NCI-H748 (cell line): ENCODE results near the gene PRXL2C.
"Not testable (repeated sequence)": the region's sequence is repeated elsewhere in the genome, so short reads cannot be mapped to it uniquely, and the experiment has no call there.

ENCODE experiments used
- DNase-seq: peaks from one replicate; lab custom pipeline; 2025; ENCODE audit not compliant: unreplicated experiment; lab: John Stamatoyannopoulos, UW

Gene PRXL2C, protein sequence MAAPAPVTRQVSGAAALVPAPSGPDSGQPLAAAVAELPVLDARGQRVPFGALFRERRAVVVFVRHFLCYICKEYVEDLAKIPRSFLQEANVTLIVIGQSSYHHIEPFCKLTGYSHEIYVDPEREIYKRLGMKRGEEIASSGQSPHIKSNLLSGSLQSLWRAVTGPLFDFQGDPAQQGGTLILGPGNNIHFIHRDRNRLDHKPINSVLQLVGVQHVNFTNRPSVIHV

DNA sequence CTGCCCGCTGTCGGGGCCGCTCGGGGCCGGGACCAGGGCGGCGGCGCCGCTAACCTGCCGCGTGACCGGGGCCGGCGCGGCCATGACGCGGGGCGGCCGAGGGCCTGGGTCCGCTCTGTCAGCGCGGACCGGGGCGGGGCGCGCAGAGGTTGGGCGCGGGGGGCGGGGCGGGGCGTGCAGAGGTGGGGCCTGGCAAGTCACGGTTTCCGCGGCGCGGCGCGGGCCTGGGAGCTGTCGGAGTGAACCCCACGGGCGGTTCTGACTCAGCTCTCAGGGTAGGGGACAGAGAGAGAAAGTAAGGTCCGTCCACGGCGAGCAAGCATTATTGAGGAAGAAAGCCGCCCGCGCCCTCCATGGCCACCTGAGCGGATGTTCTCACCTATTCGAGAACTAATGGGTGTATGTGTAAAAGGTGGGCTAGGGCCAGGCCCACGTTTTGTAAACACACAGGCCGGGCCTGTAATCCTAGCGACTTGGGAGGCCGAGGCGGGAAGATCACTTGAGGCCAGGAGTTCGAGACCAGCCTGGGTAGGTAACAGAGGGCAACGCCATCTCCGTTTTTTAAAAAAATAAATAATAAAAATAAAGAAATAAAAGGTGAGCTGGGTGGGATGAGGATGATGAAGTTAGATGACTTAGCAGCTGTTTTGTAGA is at the start of gene PRXL2C:
Gene PRXL2C, minus strand, starts transcription at position 120 of the 654 bp plus-strand sequence. Its CDS starts 36 bp downstream, at position 84.
- DNase-seq, result peak; percentile 85

DNA sequence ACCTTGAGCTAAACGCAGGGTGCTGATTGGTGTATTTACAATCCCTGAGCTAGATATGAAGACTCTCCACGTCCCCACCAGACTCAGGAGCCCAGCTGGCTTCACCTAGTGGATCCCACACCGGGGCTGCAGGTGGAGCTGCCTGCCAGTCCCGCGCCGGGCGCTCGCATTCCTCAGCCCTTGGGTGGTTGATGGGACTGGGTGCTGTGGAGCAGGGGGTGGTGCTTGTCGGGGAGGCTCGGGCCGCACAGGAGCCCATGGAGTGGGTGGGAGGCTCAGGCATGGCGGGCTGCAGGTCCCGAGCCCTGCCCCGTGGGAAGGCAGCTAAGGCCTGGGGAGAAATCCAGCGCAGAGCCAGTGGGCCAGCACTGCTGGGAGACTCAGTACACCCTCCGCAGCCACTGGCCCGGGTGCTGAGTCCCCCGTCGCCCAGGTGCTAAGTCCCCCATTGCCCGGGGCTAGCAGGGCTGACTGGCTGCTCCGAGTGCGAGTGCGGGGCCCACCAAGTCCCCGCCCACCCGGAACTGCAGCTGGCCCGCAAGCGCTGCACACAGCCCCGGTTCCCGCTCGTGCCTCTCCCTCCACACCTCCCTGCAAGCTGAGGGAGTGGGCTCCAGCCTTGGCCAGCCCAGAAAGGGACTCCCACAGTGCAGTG is 45.7 kb upstream of the PRXL2C start:
- not testable (repeated sequence) for DNase-seq

DNA sequence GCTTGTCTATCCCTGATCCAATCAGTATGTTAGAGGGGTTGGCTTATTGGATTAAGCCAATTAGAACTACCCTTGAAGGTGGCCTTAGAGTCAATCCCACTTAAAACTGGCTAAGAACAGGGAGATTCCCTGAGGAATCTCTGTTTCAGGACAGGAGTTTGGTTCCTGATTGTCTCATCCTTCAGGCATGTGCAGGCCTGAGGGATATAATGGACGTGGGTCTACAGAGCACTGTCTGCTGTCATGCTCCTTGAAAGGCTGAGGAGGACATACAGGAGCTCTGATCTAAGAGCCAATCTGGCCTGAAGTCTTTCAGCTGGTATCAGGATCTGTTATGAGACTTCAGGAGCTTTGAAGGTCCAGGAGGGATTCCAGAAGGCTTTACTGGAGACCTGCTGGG is 36.2 kb upstream of the PRXL2C start:
- DNase-seq, result no peak

DNA sequence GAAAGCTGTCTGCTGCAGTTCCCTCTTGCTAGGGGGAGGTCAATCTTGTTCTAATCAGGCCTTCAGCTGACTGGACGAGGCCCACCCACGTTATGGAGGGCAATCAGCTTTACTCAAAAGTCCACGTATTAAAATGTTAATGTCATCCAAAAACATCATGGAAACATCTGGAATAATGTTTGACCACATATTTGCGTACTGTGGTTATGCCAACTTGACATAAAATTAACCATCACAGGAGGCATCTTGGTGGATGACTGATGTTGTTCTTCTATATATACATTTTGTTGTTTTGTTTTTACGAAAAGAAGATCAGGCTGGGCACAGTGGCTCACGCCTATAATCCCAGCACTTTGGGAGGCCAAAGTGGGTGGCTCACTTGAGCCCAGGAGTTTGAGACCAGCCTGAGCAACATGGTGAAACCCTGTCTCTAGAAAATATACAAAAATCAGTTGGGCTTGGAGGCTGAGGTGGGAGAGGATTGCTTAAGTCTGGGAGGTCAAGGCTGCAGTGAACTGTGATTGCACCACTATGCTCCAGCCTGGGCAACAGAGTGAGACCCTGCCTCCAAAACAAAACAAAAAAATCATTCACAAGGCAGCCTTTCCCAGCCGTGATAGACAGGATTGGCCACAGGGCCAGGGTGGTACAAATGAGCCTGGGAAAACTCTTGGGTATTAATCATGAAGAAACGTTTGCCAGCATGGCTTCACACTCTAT is 33.8 kb upstream of the PRXL2C start:
- DNase-seq, result no peak

DNA sequence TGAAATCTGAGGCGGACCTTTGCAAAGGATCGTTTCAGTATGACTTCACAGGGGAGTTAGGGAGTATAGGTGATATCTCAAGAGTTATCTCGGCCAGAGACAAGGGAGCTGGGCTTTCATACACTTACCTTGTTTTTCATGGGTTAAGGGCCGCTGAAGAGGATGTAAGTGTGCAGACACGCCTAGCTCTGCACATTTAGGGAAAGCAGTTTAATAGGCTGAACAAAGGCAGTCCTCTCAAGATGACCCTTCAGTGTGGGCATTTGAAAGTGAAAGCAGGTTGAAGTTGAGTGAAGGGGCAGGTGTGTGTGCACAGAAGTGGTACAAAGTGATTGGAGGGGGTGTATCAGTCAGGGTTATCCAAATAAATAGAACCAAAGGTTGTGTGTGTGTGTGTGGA is 33.1 kb upstream of the PRXL2C start:
- DNase-seq, result peak; percentile 59

DNA sequence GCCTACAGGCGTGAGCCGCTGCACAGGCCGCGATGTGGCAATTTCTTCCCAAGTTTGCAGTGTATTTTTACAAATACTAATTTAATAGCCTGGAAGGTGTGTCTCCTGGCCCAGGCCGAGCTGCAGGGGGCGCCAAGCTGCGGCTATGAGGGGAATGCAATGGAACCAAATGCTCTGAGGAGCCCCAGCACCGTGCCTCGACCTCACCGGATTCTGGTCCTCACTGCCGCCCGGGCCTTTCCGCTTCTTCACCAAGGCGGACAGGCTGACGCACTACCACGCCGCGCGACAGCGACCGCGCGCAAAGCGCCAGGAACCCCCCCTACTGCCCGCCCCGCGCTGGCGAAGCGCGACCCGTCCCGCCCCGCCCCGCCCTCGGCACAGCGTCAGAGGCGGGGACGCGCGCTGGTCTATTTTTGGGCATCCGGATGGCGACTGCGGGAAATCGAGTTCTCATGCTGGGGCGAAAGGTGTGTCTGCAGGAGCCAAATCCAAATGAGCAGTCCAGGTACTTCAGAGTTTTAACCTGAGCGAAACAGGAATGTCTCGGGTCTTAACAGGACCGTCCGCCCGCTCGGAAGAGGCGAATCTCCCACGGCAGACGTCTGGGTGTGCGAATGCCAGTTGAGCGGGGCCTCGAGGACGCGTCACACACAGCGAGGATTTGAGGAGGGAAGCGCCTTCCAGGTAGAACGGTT is 31.7 kb upstream of the PRXL2C start:
- peak; percentile 68 for DNase-seq

DNA sequence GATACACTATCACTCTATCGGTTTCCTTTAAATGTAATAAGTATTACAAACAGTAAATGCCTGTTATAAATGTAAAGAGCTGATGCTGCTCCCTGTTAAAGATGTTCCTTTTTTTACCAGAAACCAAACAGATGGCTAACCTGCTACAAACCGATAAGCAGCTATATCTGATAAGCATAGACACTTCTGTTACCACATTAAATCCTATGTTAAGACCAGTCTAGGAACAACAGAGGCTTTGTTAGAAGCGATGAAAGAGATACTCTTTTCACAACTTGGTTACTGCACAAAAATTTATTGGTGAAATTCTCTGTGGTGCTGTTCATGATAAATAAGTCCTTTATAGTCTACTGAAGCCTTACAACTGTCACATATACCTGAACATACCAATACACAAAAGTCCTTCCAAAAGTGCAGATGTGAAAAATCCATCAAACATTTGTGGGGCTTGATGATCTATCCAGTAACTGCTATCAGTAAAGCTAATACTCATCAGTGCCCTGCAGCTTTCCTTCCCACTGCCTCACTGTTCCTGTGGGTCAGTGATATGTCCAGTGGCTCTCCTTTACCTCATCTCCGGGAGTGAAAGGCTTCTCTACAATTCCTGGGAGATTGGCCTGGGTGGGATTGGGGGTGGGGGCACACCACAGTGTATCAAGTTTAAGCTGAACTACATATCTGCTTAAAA is 25.8 kb upstream of the PRXL2C start:
- no peak for DNase-seq

DNA sequence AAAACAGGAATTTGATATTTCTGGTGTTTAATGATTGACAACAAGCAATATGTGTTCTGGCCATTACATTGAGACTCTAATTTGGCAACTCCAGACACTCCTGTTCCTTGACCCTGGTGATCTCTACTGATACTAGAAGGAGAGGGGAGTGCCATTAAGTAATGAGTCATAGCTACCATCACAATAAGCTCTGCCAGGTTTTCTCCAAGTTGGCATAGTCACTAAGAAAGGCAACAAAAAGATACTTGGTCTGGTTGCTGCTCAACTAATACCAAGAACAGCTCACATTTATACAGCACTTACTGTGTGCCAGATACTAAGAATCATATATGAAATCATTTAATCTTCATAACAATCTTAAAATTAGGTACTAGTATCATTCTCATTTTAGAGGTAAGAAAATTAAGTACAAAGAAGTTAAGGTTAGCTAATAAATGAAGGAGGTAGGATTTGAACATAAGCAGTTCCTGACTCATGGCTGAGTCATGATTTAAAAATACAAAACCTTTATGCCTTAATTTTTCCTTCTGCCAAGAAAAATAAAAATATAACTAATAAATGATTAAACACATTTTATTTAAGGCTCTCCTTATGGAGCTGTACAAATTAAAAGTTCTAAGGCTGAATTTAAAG is 19.9 kb upstream of the PRXL2C start:
- no peak for DNase-seq

DNA sequence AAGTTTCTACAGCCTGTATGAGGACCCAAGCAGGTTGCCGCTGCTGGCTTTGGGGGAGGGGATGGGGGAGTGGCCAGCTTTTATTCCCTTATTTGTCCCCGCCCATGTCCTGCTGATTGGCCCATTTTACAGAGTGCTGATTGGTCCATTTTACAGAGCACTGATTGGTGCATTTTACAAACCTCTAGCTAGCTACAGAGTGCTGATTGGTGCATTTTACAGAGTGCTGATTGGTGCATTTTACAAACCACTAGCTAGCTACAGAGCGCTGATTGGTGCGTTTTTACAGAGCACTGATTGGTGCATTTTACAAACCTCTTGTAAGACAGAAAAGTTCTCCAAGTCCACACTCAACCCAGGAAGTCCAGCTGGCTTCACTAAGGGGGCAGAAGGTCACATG is 18.7 kb upstream of the PRXL2C start:
- not testable (repeated sequence) for DNase-seq

DNA sequence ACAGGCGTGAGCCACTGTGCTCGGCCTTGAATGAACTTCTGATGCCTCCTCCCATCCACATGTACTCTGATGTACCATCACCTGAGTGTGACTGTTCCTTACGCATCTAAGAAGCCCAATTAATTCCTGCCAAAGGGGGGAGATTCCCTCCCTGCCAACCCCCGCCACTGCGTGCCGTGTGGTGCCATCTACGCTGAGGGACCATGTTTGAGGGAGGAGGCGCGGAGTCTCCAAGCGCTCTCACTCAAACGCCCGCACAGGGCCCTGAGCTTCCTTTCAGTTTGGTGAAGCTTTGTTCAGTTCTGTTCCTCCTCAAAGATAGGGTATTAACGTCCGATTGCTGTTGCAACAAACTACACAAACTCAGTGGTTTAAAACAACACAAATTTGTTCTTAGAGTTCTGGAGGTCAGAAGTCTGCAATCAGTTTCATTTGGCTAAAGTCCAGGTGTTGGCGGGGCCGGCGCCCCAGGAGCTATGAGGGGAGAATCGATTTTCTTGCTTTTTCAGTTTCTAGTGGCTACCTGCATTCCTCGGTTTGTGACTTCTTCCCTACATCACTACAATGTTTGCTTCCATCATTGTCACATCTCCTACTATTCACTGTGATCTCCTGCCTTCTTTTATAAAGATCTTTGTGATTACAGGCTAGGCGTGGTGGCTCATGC is 13.9 kb upstream of the PRXL2C start:
- DNase-seq, result no peak

DNA sequence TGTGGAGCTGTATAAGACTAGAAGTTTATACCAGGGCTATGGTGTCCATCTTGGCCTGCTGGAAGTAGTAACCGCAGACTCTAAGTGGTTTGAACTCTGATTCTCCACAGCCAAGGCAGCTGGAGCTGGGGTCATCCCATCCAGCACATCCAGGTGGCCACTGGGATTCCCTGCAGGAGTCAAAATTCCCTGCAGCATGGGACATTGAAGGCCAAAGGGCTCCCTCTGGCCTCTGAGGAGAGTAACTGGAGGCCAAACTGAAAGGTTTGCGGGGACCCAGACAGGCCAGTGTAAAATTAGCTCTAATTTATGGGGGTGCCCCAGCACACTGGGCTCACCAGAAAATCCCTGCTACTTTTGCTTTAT is 12.2 kb upstream of the PRXL2C start:
- no peak for DNase-seq

DNA sequence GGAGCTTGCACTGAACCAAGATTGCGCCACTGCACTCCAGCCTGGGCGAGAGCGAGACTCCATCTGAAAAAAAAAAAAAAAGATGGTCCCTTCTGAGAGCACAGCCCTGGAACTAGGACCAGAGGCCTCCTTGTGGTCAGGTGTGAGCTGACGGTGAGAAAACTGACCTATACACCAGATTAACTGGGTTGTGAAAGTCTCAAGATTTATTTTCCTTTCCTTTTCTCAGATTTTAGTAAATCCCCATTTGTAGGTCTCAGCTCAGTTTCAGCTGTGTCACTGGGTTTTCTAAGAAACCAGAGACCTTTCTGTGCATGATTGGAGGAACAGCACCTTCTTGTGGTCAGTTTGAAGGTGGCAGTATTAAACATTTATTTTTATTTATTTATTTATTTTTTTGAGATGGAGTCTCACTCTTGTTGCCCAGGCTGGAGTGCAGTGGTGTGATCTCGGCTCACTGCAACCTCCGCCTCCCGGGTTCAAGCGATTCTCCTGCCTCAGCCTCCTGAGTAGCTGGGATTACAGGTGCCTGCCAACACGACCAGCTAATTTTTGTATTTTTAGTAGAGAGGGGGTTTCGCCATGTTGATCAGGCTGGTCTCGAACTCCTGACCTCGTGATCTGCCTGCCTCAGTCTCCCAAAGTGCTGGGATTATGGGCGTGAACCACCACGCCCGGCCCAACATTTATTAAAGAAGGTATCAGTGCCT is 11.7 kb upstream of the PRXL2C start:
- peak; percentile 73 for DNase-seq

DNA sequence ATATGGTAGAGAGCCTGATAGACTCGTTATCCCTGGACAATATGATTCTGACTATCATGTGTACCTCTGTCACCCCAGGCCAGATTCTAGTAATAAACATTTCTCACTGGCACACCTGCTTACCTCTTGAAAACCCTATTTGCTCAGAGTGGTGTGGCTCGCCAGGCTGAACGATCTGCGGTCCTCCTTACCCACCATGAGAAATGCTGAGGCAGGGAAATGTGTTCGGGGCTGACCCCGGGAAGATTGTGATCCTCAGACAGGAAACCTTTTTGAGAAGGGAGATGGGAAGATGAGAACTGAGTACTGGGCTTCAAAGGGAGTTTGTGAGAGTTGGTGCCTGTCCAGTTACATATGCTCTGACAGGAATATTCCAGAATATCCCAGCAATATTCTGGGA is 10.7 kb upstream of the PRXL2C start:
- peak; percentile 14 for DNase-seq

DNA sequence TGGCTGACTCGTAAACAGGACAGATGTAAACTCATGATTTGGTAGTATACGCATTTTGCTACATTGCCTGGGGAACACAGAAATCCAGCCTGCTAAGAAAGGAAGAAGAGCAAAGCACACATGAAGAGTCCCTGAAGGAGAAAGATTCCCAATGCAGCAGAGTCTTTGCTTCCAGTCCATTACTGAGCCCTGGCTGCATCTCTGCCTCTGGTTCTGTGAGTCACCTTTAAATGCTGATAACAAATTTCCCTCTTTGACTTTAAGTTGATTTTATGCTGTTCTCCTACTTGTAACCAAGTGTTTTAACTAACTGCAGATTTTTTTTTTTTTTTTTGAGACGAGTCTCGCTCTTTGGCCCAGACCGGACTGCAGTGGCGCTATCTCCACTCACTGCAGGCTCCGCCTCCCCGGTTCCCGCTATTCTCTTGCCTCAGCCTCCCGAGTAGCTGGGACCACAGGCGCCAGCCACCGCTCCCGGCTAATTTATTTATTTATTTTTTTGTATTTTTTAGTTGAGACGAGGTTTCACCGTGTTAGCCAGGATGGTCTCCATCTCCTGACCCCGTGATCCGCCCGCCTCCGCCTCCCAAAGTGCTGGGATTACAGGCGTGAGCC is 8.5 kb upstream of the PRXL2C start:
- DNase-seq, result no peak

DNA sequence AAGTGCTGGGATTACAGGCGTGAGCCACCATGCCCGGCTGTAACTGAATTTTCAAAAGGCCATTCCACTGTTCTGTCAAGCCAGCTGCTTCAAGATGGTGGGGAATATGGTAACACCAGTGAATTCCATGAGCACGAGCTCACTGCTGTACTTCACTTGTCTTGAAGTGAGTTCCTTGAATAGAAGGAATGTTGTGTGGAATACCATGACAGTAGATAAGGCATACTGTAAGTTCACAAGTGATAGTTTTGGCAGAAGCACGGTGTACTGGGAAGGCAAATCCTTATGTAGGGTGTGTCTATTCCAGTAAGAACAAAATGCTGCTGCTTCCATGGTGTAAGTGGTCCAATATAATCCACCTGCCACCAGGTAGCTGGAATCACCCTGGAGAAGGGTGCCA is 6.6 kb upstream of the PRXL2C start:
- DNase-seq, result no peak

DNA sequence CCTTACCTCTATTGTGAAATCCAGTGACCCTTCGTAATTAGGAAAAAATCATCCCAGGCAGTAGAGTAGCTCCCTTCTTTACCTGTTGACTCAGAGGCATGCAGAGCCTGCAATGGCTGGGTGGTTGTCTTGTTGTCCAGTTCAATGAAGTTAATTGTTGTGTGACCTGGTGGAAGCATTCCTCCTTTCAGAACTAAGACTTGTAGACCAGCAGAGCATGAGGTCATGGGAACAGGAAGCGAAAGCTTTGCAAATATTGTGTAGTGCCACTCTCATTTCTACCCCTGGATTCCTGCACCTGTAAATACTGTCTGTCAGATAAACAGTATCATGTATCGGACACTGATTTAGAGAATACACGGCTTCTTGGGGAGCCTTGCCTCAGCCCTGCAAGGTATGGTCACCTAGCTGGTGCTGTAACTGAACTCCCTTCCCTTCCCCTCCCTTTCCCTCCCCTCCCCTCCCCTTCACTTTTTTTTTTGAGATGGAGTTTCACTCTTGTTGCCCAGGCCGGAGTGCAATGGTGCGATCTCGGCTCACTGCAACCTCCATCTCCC is 5.7 kb upstream of the PRXL2C start:
- no peak for DNase-seq

DNA sequence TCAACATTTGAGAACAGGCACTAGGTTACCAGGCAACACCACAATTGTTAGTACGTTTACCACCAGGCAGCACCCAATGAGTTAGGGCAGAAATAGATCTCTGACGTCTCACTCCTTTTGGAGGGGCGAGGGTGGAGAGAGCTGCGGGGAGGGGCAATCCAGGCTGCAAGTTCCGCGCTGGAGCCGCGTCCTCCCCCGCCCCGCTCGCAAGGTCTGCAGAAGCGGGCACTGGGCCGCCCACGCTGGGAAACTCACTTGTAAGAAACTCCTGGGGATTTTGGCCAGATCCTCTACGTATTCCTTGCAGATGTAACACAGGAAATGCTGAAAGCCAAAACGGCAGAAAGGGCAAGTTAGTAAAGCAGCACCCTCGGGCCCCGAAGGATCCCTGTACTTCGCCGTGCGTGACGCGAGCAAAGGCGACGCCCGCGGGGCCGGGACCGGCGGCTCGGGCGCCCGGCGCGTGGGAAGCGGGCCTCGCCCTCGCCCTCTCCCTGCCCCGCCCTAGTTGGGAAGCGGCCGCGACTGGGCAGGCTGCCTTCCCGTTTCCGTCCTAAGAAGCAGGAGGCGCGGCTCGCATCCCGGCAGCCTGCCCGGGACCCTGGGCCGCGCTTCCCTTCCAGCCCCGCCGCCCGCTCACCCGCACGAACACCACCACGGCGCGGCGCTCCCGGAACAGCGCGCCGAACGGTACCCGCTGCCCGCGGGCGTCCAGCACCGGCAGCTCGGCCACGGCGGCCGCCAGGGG is 493 bp downstream of the PRXL2C start:
- peak; percentile 94 for DNase-seq

DNA sequence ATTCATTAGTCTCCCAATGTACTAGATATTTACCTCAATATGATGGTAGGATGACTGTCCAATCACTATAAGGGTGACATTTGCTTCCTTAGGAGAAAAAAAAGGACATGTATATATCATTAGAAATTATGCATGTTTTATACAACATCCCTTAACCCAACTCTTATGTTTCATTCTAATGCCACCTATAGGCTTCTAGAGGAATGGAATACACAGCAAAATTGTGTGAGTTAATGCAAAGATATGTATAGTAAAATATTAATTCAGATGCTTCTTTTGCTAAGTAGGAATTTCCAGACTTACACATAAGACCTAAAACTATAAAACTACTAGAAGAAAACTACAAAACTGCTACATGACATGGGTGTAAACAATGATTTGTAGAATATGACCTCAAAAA is 3.5 kb downstream of the PRXL2C start:
- DNase-seq, result peak; percentile 48
